GM12875 (cell line): ENCODE data around the gene KRT32.

Experiments
- H3K4me3 ChIP-seq: one replicate; pipeline ENCODE4 v1.5.1; 2011; ENCODE audit warnings: low read depth, low read length, control low read depth
- TF ChIP-seq, protein P1 (sequence below): IDR thresholded peaks from 2 replicates; pipeline ENCODE4 v1.5.1; 2011; ENCODE audit warnings: low read depth, mild to moderate bottlenecking, control low read depth, inconsistent platforms, low read length, moderate library complexity, borderline replicate concordance; ENCODE audit not compliant: insufficient read depth

The KRT32 gene

DNA sequence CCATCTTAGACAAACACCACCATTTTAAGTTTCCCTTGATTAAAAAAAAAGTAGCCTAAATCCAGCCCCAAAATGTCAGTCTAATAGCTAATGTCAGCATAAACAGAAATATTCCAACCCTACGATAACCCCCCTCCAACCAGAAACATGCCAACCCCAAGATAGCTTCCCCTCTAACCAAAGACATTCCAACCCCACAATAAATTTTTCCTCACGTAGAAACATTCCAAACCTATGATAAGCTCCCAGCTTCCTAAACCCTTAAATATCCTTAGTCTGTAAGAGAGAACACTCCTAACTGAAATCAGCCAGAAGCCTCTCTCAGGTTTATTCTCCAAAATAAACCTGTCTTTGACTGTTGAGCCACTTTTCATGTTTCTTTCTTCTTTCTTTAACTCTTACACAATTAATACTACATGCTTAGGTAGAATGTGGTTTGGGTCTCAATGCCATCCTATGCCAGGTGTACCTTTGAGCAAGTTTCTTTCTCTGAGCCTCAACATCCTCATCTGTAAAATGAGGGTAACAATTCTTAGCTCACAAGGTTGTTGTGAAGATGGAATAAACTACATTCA, 15.9 kb downstream of the KRT32 start:
- no peak overlapping the region for H3K4me3 ChIP-seq
- TF ChIP-seq, protein P1, sequence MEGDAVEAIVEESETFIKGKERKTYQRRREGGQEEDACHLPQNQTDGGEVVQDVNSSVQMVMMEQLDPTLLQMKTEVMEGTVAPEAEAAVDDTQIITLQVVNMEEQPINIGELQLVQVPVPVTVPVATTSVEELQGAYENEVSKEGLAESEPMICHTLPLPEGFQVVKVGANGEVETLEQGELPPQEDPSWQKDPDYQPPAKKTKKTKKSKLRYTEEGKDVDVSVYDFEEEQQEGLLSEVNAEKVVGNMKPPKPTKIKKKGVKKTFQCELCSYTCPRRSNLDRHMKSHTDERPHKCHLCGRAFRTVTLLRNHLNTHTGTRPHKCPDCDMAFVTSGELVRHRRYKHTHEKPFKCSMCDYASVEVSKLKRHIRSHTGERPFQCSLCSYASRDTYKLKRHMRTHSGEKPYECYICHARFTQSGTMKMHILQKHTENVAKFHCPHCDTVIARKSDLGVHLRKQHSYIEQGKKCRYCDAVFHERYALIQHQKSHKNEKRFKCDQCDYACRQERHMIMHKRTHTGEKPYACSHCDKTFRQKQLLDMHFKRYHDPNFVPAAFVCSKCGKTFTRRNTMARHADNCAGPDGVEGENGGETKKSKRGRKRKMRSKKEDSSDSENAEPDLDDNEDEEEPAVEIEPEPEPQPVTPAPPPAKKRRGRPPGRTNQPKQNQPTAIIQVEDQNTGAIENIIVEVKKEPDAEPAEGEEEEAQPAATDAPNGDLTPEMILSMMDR: no peak

- TF ChIP-seq, protein P1: no peak
Measured at GRCh38 chr17:41449008-41449407, 18.2 kb downstream of the KRT32 start.

GRCh38 chr17:41448506-41448905, 18.7 kb downstream of the KRT32 start:
- H3K4me3 ChIP-seq: no peak overlapping the region
- TF ChIP-seq, protein P1: no peak

More at GRCh38 chr17:41449008-41449407, 18.2 kb downstream of the KRT32 start:
- H3K4me3 ChIP-seq: no peak overlapping the region

GRCh38 chr17:41446806-41447205, 20.4 kb downstream of the KRT32 start:
- TF ChIP-seq, protein P1: no peak
- H3K4me3 ChIP-seq: no peak overlapping the region

DNA sequence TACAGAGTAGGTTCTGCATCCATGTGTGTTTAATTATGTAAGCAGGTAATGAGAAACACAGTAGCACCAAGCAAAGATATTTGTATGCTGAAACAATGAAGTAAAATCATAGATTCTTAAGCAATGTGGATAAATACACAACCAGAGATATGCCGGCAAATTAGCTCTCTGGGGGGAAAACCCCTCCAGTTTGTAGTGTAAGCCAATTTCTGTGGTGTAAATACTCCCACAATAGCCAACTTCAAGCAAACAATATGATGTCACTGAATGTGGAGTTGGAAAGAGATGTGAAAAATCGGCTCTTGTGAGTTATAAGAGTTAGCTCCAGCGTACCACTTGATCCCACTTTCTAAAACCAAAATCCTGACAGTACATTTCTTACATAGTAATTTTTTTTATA, 22.5 kb downstream of the KRT32 start:
- H3K4me3 ChIP-seq: no peak overlapping the region
- TF ChIP-seq, protein P1: no peak

GRCh38 chr17:41444186-41444585, 23.0 kb downstream of the KRT32 start:
- H3K4me3 ChIP-seq: no peak overlapping the region
- TF ChIP-seq, protein P1: no peak

- TF ChIP-seq, protein P1: no peak
- H3K4me3 ChIP-seq: no peak overlapping the region
Measured at GRCh38 chr17:41442739-41443138, 24.4 kb downstream of the KRT32 start.
